Measurements from ENCODE around the gene KCNMB1.
"Not testable (repeated sequence)": the region's sequence is repeated elsewhere in the genome, so short reads cannot be mapped to it uniquely, and the experiment has no call there.

Gene KCNMB1

GRCh38 chr5:170413897-170414296 lies 24.7 kb upstream of the KCNMB1 start:
- no peak for DNase-seq

GRCh38 chr5:170411100-170411499 lies 21.9 kb upstream of the KCNMB1 start:
- no peak for DNase-seq

- no peak for DNase-seq
Observed at GRCh38 chr5:170410401-170410800, 21.2 kb upstream of the KCNMB1 start.

GRCh38 chr5:170408877-170409660 lies 19.9 kb upstream of the KCNMB1 start:
- DNase-seq = no peak

GRCh38 chr5:170408226-170408625 lies 19.1 kb upstream of the KCNMB1 start:
- DNase-seq = no peak

GRCh38 chr5:170407062-170407461 lies 17.9 kb upstream of the KCNMB1 start:
- DNase-seq = no peak

GRCh38 chr5:170405817-170406216 lies 16.6 kb upstream of the KCNMB1 start:
- no peak for DNase-seq

GRCh38 chr5:170404398-170404797 lies 15.2 kb upstream of the KCNMB1 start:
- no peak for DNase-seq

- DNase-seq = no peak
Observed at GRCh38 chr5:170403675-170404074, 14.5 kb upstream of the KCNMB1 start.

- DNase-seq = no peak
Observed at GRCh38 chr5:170402508-170402907, 13.3 kb upstream of the KCNMB1 start.

- DNase-seq = no peak
Observed at GRCh38 chr5:170397059-170397458, 7.9 kb upstream of the KCNMB1 start.

- no peak for DNase-seq
Observed at GRCh38 chr5:170393958-170394357, 4.8 kb upstream of the KCNMB1 start.

GRCh38 chr5:170393235-170393634 lies 4.1 kb upstream of the KCNMB1 start:
- DNase-seq = peak; percentile 64

GRCh38 chr5:170390472-170390871 lies 1.3 kb upstream of the KCNMB1 start:
- no peak for DNase-seq

GRCh38 chr5:170389550-170389892 lies 354 bp upstream of the KCNMB1 start:
- DNase-seq = no peak

GRCh38 chr5:170387775-170388639 lies 1.2 kb downstream of the KCNMB1 start:
- no peak for DNase-seq

GRCh38 chr5:170386743-170387395 lies 2.3 kb downstream of the KCNMB1 start:
- no peak for DNase-seq

GRCh38 chr5:170383227-170383626 lies 5.9 kb downstream of the KCNMB1 start:
- no peak for DNase-seq

GRCh38 chr5:170382790-170383189 lies 6.4 kb downstream of the KCNMB1 start:
- no peak for DNase-seq

GRCh38 chr5:170380361-170380951 lies 8.7 kb downstream of the KCNMB1 start:
- no peak for DNase-seq

GRCh38 chr5:170378740-170379139 lies 10.4 kb downstream of the KCNMB1 start:
- no peak for DNase-seq

GRCh38 chr5:170377027-170377426 lies 12.1 kb downstream of the KCNMB1 start:
- no peak for DNase-seq

GRCh38 chr5:170376526-170376925 lies 12.6 kb downstream of the KCNMB1 start:
- not testable (repeated sequence) for DNase-seq

All from activated naive CD4-positive, alpha-beta T cell treated with anti-CD3 and anti-CD28 coated beads, Interleukin-2, amount 50 U/mL, for 16 hours (primary cell).